Epithelial cell of esophagus (primary cell): ENCODE results near the gene MRPS31.
"Not testable (repeated sequence)": the region's sequence is repeated elsewhere in the genome, so short reads cannot be mapped to it uniquely, and the experiment has no call there.

ENCODE experiments used
- DNase-seq: peaks from one replicate; pipeline ENCODE4 v3.0.0; 2010; ENCODE audit warnings: low read depth
- H3K4me3 ChIP-seq: 2 replicates; pipeline ENCODE4 v1.5.1; 2011; ENCODE audit warnings: mild to moderate bottlenecking, low read length, control low read depth
- TF ChIP-seq, protein P1 (sequence below): IDR thresholded peaks from 2 replicates; pipeline ENCODE4 v1.5.1; 2011; ENCODE audit warnings: low read depth, mild to moderate bottlenecking, low read length, control low read depth, inconsistent platforms; ENCODE audit not compliant: insufficient read depth; ENCODE audit errors: missing control alignments

MRPS31 gene

DNA sequence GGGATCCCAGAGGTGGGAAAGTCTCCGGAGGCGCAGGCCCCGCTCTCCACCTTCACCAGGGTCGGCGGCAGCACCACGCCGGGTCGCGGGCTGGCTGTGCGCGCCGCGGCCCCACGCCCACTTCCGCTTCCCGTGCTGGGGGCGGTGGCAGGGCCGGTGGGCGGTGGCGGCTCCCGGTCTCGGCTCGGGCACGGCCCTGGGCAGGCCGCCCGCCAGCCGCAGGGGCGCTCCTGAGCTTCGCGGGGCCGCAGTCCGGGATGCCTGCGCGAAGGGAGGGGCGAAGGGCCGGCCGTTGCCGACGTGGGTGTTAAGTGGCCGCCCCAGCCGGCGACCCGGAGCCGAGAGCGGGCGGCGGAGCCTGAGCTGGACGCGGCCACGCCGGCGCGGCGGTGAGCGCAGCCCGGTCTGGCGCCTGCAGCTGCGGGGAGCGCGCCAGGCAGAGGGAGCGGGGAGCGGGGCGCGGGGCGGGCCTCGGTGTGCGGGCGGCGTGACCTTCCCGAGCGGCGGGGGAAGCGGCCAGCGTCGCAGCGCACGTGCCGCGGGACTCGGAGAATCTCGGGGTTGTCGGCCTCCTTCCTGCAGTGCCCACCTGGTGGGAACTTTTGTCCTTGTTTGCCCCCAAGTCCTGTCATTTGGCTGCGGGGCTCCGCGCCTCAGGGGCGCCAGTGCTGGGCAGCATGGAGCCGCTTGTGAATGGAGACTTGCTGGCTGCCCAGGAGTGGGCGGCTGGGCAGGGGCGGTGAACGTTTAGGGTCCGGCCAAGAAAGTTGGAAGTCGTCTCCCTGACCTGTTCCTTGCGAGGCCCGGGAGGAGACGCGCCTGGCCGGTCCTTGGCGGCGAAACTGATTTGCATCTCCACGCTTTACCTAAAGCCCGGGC, 18.5 kb upstream of the MRPS31 start, which contains the start of gene SLC25A15:
Gene SLC25A15 (plus strand): TSS at position 337 of the 879 bp plus-strand sequence. CDS start 3,616 bp downstream, outside the sequence.
- H3K4me3 ChIP-seq, result peak within 1 kb of the TSS; percentile 71
- DNase-seq, result peak; percentile 77
- TF ChIP-seq, protein P1, sequence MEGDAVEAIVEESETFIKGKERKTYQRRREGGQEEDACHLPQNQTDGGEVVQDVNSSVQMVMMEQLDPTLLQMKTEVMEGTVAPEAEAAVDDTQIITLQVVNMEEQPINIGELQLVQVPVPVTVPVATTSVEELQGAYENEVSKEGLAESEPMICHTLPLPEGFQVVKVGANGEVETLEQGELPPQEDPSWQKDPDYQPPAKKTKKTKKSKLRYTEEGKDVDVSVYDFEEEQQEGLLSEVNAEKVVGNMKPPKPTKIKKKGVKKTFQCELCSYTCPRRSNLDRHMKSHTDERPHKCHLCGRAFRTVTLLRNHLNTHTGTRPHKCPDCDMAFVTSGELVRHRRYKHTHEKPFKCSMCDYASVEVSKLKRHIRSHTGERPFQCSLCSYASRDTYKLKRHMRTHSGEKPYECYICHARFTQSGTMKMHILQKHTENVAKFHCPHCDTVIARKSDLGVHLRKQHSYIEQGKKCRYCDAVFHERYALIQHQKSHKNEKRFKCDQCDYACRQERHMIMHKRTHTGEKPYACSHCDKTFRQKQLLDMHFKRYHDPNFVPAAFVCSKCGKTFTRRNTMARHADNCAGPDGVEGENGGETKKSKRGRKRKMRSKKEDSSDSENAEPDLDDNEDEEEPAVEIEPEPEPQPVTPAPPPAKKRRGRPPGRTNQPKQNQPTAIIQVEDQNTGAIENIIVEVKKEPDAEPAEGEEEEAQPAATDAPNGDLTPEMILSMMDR, result no peak

DNA sequence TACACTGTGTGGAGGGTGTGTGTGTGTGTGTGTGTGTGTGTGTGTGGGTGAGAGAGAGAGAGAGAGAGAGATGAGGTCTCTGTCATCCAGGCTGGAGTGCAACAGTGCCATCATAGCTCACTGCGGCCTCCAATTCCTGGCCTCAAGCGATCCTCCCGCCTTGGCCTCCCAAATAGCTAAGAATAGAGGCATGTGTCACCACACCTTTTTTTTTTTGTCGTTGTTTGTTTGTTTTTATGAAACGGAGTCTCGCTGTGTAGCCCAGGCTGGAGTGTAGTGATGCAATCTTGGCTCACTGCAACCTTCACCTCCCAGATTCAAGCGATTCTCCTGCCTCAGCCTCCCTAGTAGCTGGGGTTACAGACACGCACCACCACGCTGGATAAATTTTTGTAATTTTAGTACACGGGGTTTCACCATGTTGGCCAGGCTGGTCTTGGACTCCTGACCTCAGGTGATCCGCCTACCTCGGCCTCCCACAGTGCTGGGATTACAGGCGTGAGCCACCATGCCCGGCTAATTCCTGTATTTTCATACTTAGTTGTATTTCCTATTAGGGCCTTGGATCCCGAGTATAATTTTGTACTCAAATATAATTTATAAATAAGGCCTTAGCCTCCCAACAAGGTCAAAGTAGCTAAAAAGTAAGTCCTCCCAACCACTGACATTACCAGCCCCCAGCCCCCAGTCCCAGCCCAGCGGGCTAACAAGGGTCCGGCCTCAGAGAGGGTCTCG, 17.7 kb upstream of the MRPS31 start:
- peak overlapping the region; percentile 71 for H3K4me3 ChIP-seq
- DNase-seq, result not testable (repeated sequence)

DNA sequence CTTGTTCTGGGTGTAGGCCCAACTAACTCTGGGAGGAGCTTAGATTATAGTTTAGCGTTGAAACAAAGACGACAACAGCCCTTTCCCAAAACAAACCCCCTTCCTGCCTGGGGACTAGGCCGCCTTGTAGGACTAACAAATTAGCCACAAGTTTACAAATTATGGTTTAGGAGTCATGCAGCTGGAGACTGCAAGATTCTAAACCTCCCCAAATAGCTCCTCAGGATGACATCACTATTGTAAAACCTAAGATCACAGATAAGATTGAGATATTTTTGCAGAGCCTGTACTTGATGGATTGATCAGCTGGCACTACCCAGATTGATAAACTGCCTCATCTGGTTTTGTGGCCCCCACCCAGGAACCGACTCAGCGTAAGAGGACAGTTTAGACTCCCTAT, 16.1 kb upstream of the MRPS31 start:
- TF ChIP-seq, protein P1, result no peak
- DNase-seq, result no peak
- H3K4me3 ChIP-seq, result no peak overlapping the region

DNA sequence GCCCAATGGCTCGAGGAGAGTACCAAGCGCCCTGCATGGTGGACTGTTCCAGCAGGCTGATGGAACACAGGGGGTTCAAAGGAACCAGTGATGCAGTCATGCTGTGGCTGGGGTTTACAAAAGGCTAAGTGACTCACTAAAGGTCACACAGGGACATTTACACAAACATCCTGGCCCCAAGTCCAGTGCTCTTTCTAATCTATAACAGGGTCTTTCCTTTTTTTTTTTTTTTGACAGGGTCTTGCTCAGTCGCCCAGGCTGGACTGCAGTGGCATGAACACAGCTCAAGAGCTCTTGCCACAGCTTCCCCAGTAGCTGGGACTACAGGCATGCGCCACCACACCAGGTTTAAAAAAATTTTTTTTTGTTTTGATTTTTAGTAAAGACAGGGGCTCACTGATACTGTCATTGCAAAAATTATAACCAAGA, 15.6 kb upstream of the MRPS31 start:
- no peak for DNase-seq
- no peak overlapping the region for H3K4me3 ChIP-seq
- TF ChIP-seq, protein P1, result no peak

DNA sequence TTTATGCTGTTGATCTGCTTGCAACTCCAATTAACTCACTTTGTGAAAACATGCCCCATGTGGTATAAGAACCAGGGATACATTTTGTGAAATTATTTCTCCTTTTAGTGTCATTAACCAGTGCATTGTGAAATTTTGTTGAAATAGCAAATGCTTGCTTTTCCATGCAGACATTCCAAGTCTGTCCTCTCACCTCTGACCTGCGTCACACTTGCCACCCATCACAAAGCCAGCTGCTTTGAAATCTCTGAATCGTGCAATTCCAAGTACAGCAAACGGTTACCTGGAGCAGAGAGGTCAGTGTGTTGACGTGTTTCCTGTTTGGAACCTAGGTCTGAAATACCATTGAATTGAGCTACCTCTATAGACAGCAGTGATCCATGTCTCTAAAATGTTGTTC, 13.6 kb upstream of the MRPS31 start:
- DNase-seq, result no peak
- TF ChIP-seq, protein P1, result no peak
- H3K4me3 ChIP-seq, result no peak overlapping the region

DNA sequence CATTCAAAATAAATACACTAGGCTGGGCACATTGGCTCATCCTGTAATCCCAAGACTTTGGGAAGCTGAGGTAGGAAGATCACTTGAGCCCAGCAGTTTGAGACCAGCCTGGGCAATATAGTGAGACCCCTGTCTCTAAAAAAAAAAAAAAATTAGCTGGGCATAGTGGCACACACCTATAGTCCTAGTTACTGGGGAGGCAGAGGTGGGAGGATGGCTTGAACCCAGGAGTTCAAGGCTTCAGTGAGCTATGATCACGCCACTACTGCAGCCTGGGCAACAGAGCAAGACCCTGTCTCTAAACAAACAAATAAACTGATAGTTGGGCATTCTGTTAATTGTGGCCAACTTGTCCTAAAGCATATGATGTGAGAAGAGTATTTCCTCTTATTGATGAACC, 12.0 kb upstream of the MRPS31 start:
- DNase-seq, H3K4me3 ChIP-seq: not testable (repeated sequence)

DNA sequence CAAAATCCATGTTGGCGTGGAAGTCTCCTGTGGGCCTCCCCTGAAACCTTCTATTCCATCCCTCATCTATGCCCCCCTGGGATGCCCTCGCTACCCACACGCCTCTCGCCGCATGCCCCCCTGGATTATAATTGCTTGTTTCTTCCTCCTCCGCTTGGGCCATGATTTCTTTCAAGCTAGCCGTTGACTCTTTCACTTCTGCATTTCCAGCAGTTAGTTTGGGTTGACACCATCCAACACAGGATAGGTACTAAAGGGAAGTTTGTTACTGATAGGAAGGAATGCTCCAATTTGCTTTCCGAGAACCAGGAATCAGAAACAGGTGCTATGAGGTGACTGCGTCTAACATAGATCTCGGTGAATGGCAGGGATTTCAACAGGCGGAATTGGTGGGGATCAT, 10.7 kb upstream of the MRPS31 start:
- TF ChIP-seq, protein P1, result no peak
- H3K4me3 ChIP-seq, result no peak overlapping the region
- DNase-seq, result no peak
